ENCODE data around the gene AHCYL1.

DNA sequence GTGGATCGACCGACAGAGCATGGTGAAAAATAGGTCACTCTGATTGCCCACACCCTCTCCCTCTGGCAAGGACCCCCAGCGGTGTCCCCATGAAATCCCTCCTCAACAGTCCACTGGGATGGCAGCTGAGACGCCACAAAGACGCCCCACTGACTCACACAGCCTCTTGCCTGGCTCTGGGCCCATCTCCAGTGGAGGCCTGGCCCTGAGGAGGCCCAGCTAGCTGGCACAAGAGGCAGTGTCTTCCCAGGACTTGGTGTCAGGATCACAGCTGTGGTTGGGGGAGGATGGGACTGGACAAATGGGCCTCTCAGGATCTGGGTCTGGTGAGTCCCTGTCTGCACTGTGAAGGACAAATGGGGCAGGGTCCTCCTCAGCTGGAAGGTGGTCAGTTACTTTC lies 81.3 kb downstream of the AHCYL1 start:
- TF ChIP-seq EZH2 (IDR thresholded peaks at IDR 0.05; ENCODE audit: insufficient read depth, poor library complexity, severe bottlenecking), result no peak
- TF ChIP-seq EZH2phosphoT487 (IDR thresholded peaks at IDR 0.05; ENCODE audit: insufficient read depth, low read depth), result no peak
